ENCODE data around the gene VPS13D. TPM values are rescaled to one million over a fixed set of nuclear protein-coding genes. Genes with fewer than 3 reads are reported as not detected.

Gene VPS13D
- total and polyA plus RNA-seq, 3 donors from 2014 or later: 51.9 to 125 (median 86.8) TPM

- 93% methylated on average over 6 of the region's 6 CpGs for WGBS, 2 donors
- DNase-seq: no peak
- Histone ChIP-seq H3K4me1 (peaks cover 5% of the 10 kb centered on the region), H3K9me3 (no peaks in the 10 kb centered on the region), H3K27me3 (no peaks in the 10 kb centered on the region), H3K36me3 (ENCODE audit: low read depth, missing control alignments) (no peaks in the 10 kb centered on the region), H3K27ac (no peak overlapping the region), H3K4me3 (no peak overlapping the region)
- no peak for TF ChIP-seq POLR2A (IDR thresholded peaks at IDR 0.05)
- no peak for TF ChIP-seq CTCF (IDR thresholded peaks at IDR 0.05)
- intact Hi-C loops (cut with DNase I; ENCODE audit: low total_unique reads): no loop called here
These were observed 181.9 kb downstream of the VPS13D start for GRCh38 chr1:12411747-12412146.

- Histone ChIP-seq H3K9me3 (no peaks in the 10 kb centered on the region), H3K4me3 (no peak overlapping the region), H3K4me1 (no peaks in the 10 kb centered on the region), H3K27ac (no peak overlapping the region), H3K27me3 (no peaks in the 10 kb centered on the region), H3K36me3 (ENCODE audit: low read depth, missing control alignments) (no peaks in the 10 kb centered on the region)
- intact Hi-C loops (cut with DNase I; ENCODE audit: low total_unique reads): no loop called here
- DNase-seq: no peak
- TF ChIP-seq CTCF (IDR thresholded peaks at IDR 0.05): no peak
- TF ChIP-seq POLR2A (IDR thresholded peaks at IDR 0.05): no peak
- 88 to 90% methylated on average over 5 of the region's 5 CpGs for WGBS, 2 donors
These were observed 182.6 kb downstream of the VPS13D start for GRCh38 chr1:12412439-12412838.

- intact Hi-C loops (cut with DNase I; ENCODE audit: low total_unique reads): no loop called here
These were observed 184.0 kb downstream of the VPS13D start for GRCh38 chr1:12413664-12414410.

DNA sequence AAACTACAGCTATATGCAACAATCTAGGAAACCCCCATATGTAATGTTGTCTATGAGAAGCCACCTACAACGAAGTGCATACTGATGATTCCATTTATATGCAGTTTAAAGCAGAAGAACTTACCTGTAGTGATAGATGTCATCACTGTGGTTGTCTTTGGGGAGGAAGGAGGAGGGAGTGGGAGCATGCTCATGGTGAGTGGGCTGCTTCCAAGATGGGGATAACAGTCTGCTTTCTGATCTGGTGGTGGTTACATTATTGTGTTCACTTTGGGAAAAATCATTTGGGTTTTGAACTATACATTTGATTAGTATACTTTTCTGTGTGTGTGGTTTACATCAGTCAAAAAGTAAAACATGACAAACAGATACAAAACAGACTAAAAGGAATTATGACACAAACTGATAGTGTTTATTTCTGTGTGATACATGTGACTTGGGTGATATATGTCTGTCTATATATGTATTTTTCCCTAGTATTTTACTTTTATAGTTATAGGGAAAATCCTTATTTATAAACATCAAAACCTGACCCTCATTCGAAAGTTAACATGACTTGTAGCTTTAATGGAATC, 184.7 kb downstream of the VPS13D start:
- Histone ChIP-seq H3K27ac (no peak overlapping the region), H3K4me1 (no peaks in the 10 kb centered on the region), H3K36me3 (ENCODE audit: low read depth, missing control alignments) (no peaks in the 10 kb centered on the region), H3K9me3 (no peaks in the 10 kb centered on the region), H3K4me3 (no peak overlapping the region), H3K27me3 (no peaks in the 10 kb centered on the region)
- intact Hi-C loops (cut with DNase I; ENCODE audit: low total_unique reads): no loop called here
- WGBS, 2 donors: 83 to 92% methylated on average over 2 of the region's 2 CpGs
- TF ChIP-seq POLR2A (IDR thresholded peaks at IDR 0.05): no peak
- no peak for TF ChIP-seq CTCF (IDR thresholded peaks at IDR 0.05)
- DNase-seq: no peak

More at GRCh38 chr1:12413664-12414410, 184.0 kb downstream of the VPS13D start:
- H3K36me3 ChIP-seq (ENCODE audit: low read depth, missing control alignments): no peaks in the 10 kb centered on the region
- H3K27ac ChIP-seq: no peak overlapping the region
- 91% methylated on average over 7 of the region's 7 CpGs for WGBS, 2 donors
- H3K9me3 ChIP-seq: no peaks in the 10 kb centered on the region
- no peak overlapping the region for H3K4me3 ChIP-seq
- no peak for DNase-seq
- no peaks in the 10 kb centered on the region for H3K4me1 ChIP-seq
- no peaks in the 10 kb centered on the region for H3K27me3 ChIP-seq
- no peak for TF ChIP-seq CTCF (IDR thresholded peaks at IDR 0.05)
- TF ChIP-seq POLR2A (IDR thresholded peaks at IDR 0.05): no peak

Data from testis (tissue), 3 donors.